ENCODE measurements around the gene FAM9B.
"Not testable (repeated sequence)": the region's sequence is repeated elsewhere in the genome, so short reads cannot be mapped to it uniquely, and the experiment has no call there.

Gene FAM9B

GRCh38 chrX:9033989-9034388 is at the start of gene FAM9B:
Gene FAM9B, minus strand, starts transcription at chrX:9034127. Its CDS starts 1,141 bp downstream, at chrX:9032986.
- DNase-seq, result no peak

- no peak for DNase-seq
Observed at GRCh38 chrX:9081271-9081670, 47.3 kb upstream of the FAM9B start.

DNA sequence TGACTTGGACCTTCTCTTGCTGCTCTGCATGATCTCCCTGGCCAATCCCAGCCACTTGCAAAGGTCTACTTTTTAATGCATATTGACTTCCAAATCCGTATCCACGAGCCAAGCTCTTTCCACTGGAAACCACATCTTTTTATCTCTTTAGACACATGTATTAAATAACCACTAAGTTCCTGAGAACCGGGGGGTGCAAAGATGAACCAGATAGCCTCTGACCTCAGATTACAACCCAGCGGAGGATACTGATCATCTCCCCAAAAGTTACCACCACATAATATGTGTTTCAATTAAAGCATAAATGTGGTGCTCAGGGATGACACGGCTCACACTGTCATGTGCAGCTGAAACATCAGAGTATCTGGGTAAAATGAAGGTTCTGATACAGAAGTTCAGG is 40.4 kb upstream of the FAM9B start:
- no peak for DNase-seq

DNA sequence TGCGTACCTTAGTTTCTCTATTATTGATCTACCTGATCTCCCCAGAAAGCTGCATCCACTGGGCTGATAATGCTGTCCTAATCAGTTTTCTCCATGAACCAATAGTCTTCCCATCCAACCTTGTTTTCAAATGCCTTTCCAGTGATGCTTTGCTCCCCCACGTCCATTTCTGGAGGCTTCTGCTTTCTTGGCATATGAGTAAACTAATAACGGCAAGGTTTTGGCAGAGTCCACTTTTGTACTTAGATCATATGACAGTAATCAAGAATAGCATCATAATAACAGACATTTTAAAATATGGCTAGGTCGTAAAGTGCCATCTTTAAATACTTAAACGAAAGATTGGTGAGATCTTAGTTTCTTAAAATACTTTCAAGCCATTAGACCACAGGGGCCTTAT is 38.4 kb upstream of the FAM9B start:
- no peak for DNase-seq

DNA sequence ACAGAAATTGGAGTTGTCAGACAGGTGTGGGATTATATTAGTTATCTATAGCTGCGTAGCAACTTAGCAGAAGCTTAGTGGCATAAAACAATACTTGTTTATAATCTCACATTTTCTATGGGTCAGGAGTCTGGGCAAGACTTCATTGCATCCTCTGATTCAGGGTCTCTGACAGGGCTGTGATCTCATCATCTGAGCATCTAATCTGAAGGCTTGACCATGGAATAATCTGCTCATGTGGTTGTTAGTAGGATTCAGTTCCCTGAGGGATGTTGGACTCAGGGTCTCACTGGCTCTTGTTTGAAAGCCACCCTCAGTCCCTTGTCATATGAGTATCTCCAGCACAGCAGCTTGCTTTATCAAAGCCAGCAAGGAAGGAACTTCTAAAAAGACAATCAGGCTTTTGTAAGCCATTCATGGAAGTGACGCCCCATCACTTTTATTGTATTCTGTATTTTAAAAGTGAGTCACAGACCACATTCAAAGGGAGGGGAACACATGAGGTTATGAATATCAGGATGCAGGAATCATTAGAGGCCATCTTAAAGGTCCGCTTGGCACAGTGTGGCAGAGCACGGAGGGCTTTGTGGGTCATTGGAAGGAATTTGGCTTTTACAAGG is 37.2 kb upstream of the FAM9B start:
- no peak for DNase-seq

DNA sequence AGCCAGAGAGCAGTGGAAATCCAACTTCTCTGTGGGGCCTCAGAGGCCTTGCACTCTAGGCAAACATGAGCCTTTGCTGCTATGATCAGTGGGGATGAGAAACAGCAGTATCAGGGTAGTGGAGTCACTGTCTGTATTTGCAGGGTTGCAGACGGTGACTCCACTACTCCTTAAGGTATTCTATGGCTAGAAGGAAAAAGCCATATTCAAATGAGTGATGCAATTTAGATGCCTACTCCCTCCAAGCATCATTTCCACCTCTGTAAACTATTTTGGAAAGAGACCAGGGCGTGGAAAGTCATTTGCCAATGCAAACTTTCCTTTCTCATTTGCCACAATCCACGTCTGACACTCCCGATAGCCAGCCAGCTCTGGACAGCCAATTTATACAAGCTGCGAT is 35.6 kb upstream of the FAM9B start:
- no peak for DNase-seq

- no peak for DNase-seq
Observed at GRCh38 chrX:9064694-9065093, 30.8 kb upstream of the FAM9B start.

DNA sequence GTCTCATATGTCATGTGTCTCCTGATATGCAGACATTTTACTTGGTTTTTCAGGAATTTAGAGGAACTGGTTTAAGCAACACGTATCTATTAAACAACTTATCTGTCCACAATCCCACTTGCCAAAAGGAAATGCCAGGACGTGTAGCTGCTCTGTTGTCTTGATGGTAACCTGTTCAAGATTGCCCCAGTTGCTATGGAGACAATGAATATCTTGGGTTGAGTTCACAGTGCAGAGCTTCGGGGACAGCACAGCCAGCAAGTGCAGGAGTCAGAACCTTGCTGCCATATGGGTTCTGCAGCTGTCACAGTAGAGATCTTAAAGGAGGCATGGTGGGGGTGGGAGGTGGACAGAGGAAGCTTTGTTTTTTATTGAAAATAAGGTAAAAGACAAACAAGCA is 28.7 kb upstream of the FAM9B start:
- no peak for DNase-seq

DNA sequence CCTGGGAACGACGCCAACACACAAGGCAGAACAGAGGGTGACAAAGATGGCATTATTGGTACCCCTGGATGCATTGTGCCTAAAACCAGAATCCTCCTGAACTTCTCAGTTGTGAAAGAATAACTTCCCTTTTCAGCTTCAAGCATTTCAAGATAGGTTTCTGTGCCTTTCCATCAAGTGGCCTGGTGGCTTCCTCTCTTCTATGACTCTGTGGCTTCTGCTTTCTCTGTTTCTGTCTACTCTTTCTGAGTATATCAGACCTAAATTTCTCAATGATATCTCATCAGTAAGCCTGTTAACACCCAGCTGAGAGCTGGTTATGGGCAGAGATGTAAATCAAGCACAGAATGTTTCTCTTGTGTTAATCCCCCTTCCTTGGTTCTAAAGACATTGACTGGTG is 21.4 kb upstream of the FAM9B start:
- DNase-seq, result no peak

DNA sequence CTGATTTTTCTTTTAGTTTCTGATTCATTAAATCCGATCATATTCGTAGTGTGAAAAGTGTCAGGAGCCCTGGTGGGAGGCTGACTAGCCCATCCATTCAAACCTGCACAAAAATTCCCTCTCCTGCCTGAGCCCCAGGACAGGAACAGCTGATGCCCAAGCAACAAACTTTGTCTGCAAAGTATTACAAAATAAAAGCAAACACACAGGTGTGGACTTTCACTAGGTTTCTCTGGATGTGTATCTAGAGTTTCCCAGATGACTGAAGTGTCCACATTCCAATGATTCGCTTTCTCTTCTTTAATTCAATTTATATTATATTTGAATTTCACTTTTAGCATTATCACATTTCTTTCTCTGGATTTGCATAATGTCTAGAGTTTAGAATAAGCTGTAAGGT is 18.2 kb upstream of the FAM9B start:
- no peak for DNase-seq

DNA sequence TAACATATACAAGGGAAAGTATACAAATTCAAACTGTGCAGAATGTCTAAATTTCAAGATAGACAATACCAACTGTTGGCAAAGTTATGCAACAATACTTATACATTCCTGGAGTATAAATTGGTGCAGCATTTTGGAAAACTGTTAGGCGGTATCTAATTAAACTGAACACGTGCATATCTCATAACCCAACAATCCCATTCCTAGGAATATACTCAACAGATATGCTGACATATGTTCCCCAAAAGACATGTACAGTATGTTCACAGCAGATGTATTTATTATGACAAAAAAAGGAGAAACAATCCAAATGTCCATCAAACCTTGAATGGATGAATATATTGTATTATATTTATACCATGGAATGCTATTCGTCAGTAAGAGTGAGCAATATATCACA is 16.4 kb upstream of the FAM9B start:
- DNase-seq, result no peak

DNA sequence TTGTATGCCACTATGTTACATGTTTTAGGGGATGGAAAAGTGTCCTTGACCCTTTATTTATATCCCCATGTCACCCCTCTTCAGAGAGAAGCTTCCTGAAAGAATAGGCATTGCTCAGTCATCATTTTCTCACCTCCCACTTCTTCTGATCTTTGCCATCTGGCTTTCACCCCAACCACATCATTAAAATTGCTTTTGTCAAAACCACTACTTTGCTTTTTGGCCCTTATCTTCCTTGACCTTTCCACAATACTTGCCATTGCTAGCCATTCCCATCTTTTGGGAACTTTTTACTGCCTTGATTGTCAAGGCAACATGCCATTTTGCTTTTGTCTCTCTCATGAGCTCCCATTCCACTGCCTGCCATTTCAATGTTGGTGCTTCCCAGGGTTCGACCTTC is 14.9 kb upstream of the FAM9B start:
- no peak for DNase-seq

DNA sequence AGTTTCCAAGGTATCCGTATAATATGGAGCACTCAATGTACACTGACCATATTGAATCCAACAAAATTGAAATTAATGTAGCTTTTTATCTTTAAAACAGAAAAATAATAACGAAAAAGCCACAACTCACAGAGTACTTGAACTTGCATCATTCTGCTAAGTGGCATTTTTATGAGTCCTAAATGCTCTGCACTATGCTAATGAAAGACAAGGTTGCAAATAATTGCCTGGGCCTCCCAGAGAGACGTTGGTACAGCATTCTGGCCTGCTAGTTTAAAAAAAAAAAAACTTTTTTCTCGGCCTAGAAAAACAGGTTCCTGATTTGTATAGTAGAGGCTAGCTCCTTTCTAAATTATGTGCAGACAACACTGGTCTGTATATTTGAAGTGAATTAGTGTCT is 4.3 kb upstream of the FAM9B start:
- no peak for DNase-seq

DNA sequence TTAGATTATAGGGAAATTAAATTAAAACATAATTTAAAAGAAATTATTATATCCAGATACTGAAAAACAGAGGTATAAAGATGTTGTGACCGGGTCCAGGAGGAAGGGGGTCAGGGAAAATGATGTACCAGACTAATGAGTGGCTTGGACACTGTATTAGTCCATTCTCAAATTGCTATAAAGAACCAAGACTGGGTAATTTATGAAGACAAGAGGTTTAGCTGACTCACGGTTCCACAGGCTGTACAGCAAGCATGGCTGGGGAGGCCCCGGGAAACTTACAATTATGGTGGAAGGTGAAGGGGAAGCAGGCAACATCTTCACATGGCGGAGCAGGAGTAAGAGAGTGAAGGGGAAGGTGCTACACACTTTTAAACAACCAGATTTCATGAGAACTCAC is 3.4 kb upstream of the FAM9B start:
- DNase-seq, result no peak

- no peak for DNase-seq
Observed at GRCh38 chrX:9033586-9033985, 341 bp downstream of the FAM9B start.

DNA sequence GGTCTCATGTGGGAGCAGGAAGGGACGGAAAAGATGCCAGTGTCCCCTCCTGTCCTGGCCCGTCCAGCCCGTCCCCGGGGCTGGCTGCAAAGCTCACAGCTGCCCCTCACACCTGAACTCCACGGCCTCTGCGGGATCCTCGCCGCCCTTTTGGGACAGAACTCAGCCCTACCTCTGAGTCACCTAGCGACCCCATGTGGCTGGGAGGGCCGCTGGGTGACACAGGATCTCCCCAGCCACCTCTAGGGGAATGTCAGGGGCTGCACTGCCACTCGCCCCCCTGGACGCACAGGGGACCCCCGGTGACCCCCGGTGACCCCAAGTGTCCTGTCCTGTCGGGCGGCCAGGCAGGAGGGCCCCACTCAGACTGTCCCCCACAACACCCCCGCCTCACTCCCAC is 748 bp downstream of the FAM9B start:
- no peak for DNase-seq

DNA sequence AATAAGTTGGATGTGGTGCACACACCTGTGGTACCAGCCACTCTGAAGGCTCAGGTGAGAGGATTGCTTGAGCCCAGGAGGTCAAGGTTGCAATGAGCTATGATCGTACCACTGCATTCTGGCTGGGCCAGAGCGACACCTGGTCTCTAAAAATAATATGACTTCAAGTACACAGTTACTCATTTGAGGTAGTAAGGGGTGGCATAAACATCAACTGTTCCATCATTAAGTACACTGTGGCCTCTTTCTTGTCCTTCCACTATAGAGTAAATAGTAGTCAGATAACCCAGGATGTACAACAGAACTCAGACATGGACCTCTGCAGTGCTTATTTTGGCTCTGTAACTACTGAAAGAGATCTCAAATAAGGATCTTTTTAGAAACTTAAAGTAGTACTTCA is 10.6 kb downstream of the FAM9B start:
- DNase-seq, result no peak

DNA sequence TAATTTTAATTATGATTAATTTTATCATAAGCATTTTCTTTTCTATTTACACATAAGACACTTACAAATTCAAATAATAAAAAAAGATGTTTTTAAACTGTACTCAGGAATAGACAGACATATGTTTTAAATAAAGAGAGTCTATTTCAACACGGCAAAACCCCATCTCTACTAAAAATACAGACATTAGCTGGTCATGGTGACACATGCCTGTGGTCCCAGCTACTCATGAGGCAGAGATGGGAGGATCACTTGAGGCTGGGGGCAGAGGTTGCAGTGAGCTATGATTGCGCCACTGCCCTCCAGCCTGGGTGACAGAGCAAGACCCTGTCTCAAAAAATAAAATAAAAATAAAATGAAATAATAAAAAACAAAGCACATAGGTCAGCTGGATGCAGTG is 14.8 kb downstream of the FAM9B start:
- no peak for DNase-seq

- not testable (repeated sequence) for DNase-seq
Observed at GRCh38 chrX:9018332-9018731, 15.6 kb downstream of the FAM9B start.

DNA sequence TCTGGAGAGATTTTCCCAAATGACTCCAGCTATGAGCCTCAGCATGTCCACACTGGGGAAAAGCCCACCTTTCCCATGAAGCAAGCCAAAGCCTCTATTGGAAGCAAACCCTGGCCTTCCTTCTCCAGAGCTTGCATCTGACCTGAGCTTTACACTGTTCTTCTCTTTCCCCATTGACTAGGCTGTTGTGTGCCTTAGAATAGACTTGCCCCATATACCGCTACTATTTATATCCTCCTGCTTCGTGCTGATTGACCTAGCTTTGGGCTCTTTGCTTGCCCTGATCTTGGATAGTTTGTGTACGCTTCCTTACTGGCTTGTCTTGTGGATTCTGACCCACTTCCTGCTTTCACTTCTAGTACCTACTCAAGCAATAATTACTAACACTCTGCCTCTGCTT is 30.9 kb downstream of the FAM9B start:
- no peak for DNase-seq

- DNase-seq, result no peak
Observed at GRCh38 chrX:8988446-8988845, 45.5 kb downstream of the FAM9B start.

- DNase-seq, result no peak
Observed at GRCh38 chrX:8987672-8988250, 46.2 kb downstream of the FAM9B start.

DNA sequence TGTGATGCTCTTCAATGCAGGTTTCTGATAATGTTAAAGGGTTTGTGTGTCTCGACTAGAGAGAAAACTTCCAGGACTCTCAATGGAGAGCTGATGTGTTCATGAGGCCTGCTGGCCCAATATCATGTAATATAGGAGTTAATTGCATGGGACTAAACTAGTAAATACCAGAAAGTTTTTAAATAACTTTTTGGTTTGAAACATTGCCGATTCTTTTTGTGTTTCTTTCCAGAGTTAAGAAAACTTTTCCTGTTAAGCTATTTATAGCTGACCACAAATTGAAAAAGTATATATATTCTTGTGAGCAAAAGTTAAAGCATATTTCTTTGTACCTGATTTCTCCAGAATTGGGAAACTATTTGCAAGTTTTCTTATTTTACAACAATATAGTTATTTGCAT is 49.7 kb downstream of the FAM9B start:
- DNase-seq, result no peak

GRCh38 chrX:8981723-8982122 is 52.2 kb downstream of the FAM9B start:
- no peak for DNase-seq

DNA sequence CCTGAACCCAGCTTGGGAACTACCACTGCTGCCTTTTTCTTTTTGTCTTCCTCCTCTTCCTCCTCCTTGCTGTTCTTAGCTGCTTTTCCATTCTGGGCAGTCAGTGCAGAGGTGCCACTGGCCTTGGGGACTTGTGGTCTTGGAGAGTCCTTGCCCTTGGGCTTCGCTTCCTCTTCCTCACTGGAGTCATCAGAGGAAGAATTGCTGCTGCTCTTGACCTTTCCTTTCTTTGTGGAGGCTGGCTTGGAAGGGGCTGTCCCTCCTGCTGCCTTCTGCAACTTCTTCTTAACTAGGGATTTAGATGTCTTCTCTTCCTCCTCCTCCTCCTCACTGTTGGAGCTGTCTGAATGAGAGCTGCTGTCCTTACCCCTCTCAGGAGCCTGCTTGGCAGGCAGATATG is 53.2 kb downstream of the FAM9B start:
- DNase-seq, result no peak

All from NCI-H1417 treated with DMSO at 0.1 percent for 48 hours (cell line).